Measurements from ENCODE around the gene MIPEP.

MIPEP gene

DNA sequence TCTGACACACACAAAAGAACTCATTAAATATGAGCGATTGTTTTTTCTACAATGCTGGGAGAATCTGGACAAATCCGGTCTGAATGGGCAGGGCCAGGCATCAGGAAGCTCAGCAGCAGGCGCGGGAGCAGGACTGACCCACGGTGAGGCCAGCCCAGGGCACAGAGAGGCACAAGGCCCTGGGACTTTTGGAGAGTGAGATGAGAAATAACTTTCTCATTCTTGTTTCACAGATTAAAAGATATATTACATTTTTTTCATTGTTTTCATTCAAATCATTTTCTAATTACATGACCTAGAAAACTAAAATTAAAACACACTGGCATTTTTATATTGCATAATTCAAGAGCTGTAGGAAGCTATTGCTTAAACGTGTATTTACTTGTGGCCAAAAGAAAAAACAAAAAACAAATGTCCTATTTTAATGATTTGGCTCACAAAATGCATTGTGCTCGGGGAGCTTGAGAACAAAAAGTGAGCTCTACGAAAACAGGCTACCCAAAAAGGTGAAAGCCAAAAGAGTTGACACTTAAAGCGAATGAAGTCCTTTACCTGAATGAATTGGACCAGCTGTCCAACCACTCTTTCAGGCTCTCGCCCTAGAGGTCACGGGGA lies 185.8 kb downstream of the MIPEP start:
- DNase-seq = no peak

DNA sequence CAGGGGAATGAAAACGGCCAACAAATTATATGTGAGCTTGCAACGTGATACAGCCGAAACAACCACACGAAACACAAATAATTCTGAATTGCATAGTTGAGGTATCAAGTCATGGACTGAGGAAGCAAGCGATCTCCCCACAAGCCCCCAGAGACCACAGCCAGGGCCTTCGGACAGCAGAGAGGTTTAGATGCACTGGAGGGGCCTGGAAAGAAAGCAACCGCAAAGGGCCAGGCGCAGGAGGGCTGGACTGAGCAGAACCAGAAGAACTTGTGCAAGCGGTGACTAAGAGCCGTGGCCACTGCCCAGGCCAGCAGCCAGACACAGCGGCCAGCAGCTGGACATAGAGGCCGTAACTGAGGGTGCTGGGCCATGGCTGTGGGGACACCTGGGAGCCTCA lies 187.6 kb downstream of the MIPEP start:
- DNase-seq = no peak

DNA sequence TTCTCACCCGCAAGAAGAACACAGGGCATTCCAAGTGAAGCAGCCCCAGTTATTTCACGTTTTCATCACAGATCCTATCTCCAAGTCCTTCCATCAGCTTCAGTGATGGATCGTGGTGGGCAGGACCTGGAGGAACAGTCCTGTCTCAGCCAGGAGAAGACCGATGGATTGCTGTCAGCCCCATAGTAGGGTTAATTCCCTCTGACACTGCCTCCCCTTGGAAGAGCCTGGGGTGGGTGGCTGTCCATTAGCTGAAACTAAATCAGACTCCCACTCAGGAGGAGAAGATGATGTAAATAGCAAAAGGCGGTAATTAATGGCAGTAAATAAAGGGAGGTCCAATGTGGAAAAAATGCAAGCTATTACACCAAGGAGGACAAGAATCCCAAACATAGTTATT lies 188.0 kb downstream of the MIPEP start:
- no peak for DNase-seq

DNA sequence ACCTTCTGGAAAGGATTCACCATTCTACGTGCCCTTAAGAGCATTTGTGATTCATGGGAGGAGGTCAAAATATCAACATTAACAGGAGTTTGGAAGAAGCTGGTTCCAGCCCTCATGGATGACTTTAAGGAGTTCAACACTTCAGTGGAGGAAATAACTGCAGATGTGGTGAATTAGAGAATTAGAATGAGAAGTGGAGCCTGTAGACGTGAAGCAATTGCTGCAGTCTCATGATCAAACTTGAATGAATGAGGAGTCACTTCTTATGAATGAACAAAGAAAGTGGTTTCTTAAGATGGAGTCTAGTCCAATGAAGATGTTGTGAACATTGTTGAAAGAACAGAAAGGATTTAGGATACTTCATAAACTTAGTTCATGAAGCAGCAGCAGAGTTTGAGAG lies 189.9 kb downstream of the MIPEP start:
- no peak for DNase-seq

- DNase-seq = no peak
Measured at GRCh38 chr13:23697772-23698313, 191.4 kb downstream of the MIPEP start.

- no peak for DNase-seq
Measured at GRCh38 chr13:23696610-23697009, 192.6 kb downstream of the MIPEP start.

- DNase-seq = peak; percentile 50
Measured at GRCh38 chr13:23695711-23696464, 193.3 kb downstream of the MIPEP start.

DNA sequence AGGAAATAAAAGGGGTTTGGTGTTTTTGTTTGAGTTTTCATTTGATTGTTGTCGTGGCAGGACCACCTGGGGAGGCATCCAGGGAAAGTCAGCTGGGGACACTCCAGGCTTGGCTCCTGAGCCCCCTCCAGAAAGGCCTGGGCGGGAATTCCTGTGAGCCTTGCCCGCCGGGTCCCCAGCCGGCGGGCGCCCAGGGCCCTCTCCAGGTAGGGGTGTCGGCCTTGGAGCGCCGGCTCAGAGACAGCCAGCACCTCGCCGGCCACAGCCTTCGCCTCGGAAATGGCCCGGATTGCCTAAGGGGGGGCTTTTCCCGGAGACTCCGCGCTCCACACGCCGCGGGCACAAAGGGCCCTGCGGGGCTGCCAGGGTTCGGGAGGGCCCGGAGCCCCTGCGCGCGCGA lies 194.0 kb downstream of the MIPEP start:
- no peak for DNase-seq

DNA sequence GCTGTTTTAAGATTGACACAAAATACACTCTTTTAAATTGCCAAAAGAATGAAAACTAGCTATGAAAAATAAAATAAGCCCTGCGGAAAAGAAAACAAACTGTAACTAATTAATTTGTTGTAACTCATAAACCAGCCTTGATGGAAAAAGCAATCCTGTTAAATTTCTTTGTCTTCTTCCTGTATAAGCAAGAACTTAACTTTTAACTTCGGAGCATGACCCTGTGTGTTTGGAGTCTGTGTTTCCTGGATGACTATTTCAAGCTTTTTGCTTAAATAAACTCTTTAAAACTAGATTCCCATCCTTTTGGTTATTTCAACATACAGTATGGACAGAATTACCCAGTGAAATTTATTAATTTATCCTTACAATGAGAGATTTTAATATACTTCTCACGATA lies 196.4 kb downstream of the MIPEP start:
- no peak for DNase-seq

GRCh38 chr13:23690668-23691067 lies 198.5 kb downstream of the MIPEP start:
- DNase-seq = no peak

- DNase-seq = no peak
Measured at GRCh38 chr13:23688336-23688735, 200.9 kb downstream of the MIPEP start.

DNA sequence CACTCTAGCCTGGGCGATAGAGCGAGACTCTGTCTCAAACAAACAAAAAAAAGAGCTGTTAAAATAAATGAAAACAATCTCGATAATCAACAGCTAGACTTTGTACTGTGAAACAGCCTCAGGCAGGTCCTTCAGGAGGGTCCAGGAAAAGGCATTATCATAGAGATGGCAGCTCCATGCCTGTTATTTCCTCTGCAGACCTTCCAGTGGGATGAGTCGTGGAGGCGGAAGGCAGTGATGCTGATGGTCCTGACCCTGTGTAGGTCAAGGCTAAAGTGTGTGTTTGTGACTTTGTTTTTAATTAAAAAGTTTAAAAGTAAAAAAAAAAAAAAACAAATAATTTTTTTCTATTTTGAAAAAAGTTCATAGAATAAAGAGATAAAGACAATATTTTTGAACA lies 201.6 kb downstream of the MIPEP start:
- DNase-seq = no peak

DNA sequence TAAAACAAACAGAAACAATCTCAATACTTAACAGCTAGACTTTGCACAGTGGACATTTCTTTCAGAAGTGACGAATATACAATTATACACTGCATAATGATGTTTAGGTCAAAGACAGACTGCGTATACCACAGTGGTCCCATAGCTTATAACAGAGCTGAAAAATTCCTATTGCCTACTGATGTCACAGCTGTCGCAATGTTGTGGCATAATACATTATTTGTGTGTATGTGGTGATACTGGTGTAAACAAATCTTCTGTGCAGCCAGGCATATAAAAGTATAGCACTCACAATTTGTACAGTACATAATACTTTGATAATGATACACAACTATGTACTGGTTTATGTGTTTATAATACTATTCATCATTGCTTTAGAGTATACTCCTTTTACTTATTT lies 202.3 kb downstream of the MIPEP start:
- DNase-seq = no peak

GRCh38 chr13:23685416-23685815 lies 203.8 kb downstream of the MIPEP start:
- no peak for DNase-seq

DNA sequence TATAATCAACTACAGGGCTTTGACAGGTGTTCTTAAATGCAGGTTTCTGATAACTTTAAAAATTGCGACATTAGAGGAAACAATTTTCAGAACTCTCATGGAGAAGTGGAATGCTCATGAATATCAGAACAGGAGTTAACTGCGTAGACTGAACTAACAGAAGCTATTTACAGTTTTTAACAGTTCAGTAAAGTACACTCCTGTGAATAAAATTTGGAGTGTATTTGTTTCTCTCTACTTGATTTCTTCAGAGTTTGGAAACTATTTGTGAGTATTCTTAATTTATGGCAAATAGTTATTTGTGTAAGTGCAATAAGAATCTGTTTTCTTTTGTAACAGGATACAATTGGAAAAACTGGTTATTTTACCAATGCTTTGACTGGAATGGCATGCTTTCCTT lies 204.6 kb downstream of the MIPEP start:
- no peak for DNase-seq

GRCh38 chr13:23683084-23683483 lies 206.1 kb downstream of the MIPEP start:
- DNase-seq = no peak

- DNase-seq = no peak
Measured at GRCh38 chr13:23680845-23681669, 208.1 kb downstream of the MIPEP start.
